SU-DHL-6 (cell line): ENCODE results near the gene RNASEH2C.
"Not testable (repeated sequence)": the region's sequence is repeated elsewhere in the genome, so short reads cannot be mapped to it uniquely, and the experiment has no call there.

ENCODE experiments used
- H2AFZ ChIP-seq: fragments of 200-600 bp; sonication (generic); 2 replicates; pipeline ENCODE4 v1.6.1; 2014; ENCODE audit warnings: low read depth, mild to moderate bottlenecking, moderate library complexity, mixed read lengths, antibody characterized with exemption, low read length; ENCODE audit not compliant: severe bottlenecking
- H3F3A ChIP-seq: fragments of 200-600 bp; shearing (Covaris generic); 2 replicates; pipeline ENCODE4 v1.6.0; 2016; ENCODE audit warnings: antibody characterized with exemption, mild to moderate bottlenecking; ENCODE audit not compliant: insufficient read depth
- H3K27ac ChIP-seq: fragments of 200-600 bp; sonication (generic); 2 replicates; pipeline ENCODE4 v1.5.1; 2016; ENCODE audit warnings: low read depth, mild to moderate bottlenecking, low read length, moderate library complexity, mixed read lengths
- H3K27me3 ChIP-seq: fragments of 200-600 bp; sonication (generic), shearing (Covaris generic); 2 replicates; pipeline ENCODE4 v1.6.0; 2014; ENCODE audit warnings: mild to moderate bottlenecking, low read length
- H3K36me3 ChIP-seq: fragments of 200-600 bp; sonication (generic); 2 replicates; pipeline ENCODE4 v1.6.1; 2014; ENCODE audit warnings: mild to moderate bottlenecking, low read length, mixed read lengths
- H3K4me2 ChIP-seq: fragments of 300-600, 200-600 bp; shearing (Covaris generic), sonication (generic); 2 replicates; pipeline ENCODE4 v1.6.0; 2014; ENCODE audit warnings: low read length, low read depth, mild to moderate bottlenecking; ENCODE audit not compliant: poor library complexity, severe bottlenecking
- H3K4me3 ChIP-seq: fragments of 200-600 bp; sonication (generic); 2 replicates; pipeline ENCODE4 v1.5.1; 2014; ENCODE audit warnings: antibody characterized with exemption, low read length, mild to moderate bottlenecking, mixed read lengths; ENCODE audit not compliant: insufficient read depth, poor library complexity, severe bottlenecking
- H3K79me2 ChIP-seq: fragments of 200-600 bp; sonication (generic); 2 replicates; pipeline ENCODE4 v1.6.1; 2014; ENCODE audit warnings: mild to moderate bottlenecking, low read length, moderate library complexity; ENCODE audit not compliant: insufficient read depth
- H3K9ac ChIP-seq: fragments of 200-600 bp; sonication (generic); 2 replicates; pipeline ENCODE4 v1.7.0; 2014; ENCODE audit warnings: mild to moderate bottlenecking, low read length
- H3K9me2 ChIP-seq: fragments of 200-600 bp; sonication (generic); replicated peaks from 2 replicates; pipeline ENCODE4 v1.6.1; 2014; ENCODE audit warnings: low read length; ENCODE audit not compliant: insufficient read depth
- H3K9me3 ChIP-seq: fragments of 200-600 bp; sonication (generic); 2 replicates; pipeline ENCODE4 v1.6.1; 2014; ENCODE audit warnings: low read length, mixed read lengths; ENCODE audit not compliant: insufficient read depth
- H4K20me1 ChIP-seq: fragments of 200-600 bp; sonication (generic); 2 replicates; pipeline ENCODE4 v1.6.1; 2014; ENCODE audit warnings: low read depth, mild to moderate bottlenecking, antibody characterized with exemption, low read length, moderate library complexity, mixed read lengths
- EZH2phosphoT487 ChIP-seq: fragments of 200-600 bp; sonication (generic), shearing (Covaris generic); conservative IDR thresholded peaks from 2 replicates; pipeline ENCODE4 v1.6.1; 2018; ENCODE audit warnings: mild to moderate bottlenecking, antibody characterized with exemption, low read length, moderate library complexity, mixed read lengths
- TF ChIP-seq, protein P1 (sequence below): fragments of 200-600 bp; sonication (generic); IDR thresholded peaks from one replicate; pipeline ENCODE4 v1.5.1; 2017; ENCODE audit warnings: antibody characterized with exemption, mild to moderate bottlenecking, low read length, moderate library complexity; ENCODE audit not compliant: insufficient read depth, poor library complexity, severe bottlenecking

The RNASEH2C gene

DNA sequence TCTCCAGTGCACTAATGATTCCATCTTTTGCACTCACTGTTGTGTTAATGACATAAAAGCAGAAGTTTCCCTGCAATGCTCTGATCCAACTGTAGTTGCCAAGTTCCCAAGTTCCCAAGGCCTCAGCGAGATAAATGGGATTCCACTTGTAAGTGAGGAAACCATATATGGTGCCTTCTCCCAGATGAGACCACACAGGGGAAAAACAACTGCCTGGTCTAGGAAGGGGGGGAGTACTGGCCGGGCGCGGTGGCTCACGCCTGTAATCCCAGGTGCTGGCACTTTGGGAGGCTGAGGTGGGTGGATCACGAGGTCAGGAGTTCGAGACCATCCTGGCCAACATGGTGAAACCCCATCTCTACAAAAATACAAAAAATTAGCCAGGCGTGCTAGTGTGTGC, 34.6 kb downstream of the RNASEH2C start:
- H2AFZ ChIP-seq: no peak overlapping the region
- no peak overlapping the region for H3K27ac ChIP-seq
- no peaks in the 10 kb centered on the region for H4K20me1 ChIP-seq
- no peak overlapping the region for H3K9ac ChIP-seq
- H3K4me2 ChIP-seq: no peak overlapping the region
- no peaks in the 10 kb centered on the region for H3K79me2 ChIP-seq
- TF ChIP-seq, protein P1, sequence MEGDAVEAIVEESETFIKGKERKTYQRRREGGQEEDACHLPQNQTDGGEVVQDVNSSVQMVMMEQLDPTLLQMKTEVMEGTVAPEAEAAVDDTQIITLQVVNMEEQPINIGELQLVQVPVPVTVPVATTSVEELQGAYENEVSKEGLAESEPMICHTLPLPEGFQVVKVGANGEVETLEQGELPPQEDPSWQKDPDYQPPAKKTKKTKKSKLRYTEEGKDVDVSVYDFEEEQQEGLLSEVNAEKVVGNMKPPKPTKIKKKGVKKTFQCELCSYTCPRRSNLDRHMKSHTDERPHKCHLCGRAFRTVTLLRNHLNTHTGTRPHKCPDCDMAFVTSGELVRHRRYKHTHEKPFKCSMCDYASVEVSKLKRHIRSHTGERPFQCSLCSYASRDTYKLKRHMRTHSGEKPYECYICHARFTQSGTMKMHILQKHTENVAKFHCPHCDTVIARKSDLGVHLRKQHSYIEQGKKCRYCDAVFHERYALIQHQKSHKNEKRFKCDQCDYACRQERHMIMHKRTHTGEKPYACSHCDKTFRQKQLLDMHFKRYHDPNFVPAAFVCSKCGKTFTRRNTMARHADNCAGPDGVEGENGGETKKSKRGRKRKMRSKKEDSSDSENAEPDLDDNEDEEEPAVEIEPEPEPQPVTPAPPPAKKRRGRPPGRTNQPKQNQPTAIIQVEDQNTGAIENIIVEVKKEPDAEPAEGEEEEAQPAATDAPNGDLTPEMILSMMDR: no peak
- no peak for TF ChIP-seq EZH2phosphoT487
- no peaks in the 10 kb centered on the region for H3K9me3 ChIP-seq
- H3K4me3 ChIP-seq: no peak overlapping the region
- H3F3A ChIP-seq: no peaks in the 10 kb centered on the region
- no peaks in the 10 kb centered on the region for H3K9me2 ChIP-seq
- H3K27me3 ChIP-seq: no peaks in the 10 kb centered on the region
- H3K36me3 ChIP-seq: no peaks in the 10 kb centered on the region

DNA sequence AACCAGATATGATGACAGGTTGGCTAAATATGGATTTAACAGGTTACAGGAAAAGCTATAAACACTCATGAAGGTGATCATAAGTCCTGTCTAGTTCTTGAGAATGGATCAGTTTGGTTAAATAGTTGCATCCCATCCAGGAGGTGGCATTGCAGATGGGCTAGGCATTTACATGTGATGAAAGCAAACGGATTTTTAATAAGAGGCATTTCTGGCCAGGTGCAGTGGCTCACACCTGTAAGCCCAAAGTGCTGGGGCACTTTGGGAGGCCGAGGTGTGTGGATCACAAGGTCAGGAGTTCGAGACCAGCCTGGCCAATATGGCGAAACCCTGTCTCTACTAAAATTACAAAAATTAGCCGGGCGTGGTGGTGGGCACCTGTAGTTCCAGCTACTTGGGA, 37.1 kb downstream of the RNASEH2C start:
- not testable (repeated sequence) for H3K27ac ChIP-seq, H3K9me3 ChIP-seq, H3K9me2 ChIP-seq, H3K36me3 ChIP-seq, H3K27me3 ChIP-seq, H3K4me3 ChIP-seq, H3K4me2 ChIP-seq, H3K9ac ChIP-seq, H3K79me2 ChIP-seq, H2AFZ ChIP-seq, H3F3A ChIP-seq, H4K20me1 ChIP-seq

DNA sequence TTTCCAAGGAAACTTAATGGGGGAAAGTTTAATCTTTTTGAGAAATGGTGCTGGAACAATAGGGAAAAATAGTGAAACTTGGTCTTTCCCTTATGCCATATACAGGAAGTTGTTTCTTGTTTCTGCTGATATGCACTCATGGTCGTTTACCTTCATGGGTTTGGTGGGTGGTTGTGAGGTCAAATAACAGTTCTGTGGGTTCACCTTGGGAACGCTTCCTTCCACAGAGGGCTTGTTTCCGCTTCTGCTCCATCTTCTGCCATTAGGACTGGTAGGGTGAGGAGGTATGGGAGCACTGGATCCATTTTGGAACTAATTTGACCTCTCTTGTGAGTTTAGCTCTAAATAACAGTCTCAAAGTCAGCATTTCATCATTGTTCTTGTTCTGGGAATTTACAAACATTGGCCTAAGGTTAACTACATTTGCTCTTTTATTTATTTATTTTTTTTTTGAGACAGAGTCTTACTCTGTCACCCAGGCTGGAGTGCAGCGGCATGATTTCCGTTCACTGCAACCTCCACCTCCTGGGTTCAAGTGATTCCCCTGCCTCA, 40.3 kb downstream of the RNASEH2C start:
- no peak overlapping the region for H2AFZ ChIP-seq
- H3K4me2 ChIP-seq: no peak overlapping the region
- no peaks in the 10 kb centered on the region for H3K79me2 ChIP-seq
- H4K20me1 ChIP-seq: no peaks in the 10 kb centered on the region
- H3F3A ChIP-seq: no peaks in the 10 kb centered on the region
- H3K36me3 ChIP-seq: no peaks in the 10 kb centered on the region
- no peak overlapping the region for H3K9ac ChIP-seq
- TF ChIP-seq EZH2phosphoT487: no peak
- TF ChIP-seq, protein P1: no peak
- H3K9me3 ChIP-seq: no peaks in the 10 kb centered on the region
- H3K27me3 ChIP-seq: no peaks in the 10 kb centered on the region
- H3K27ac ChIP-seq: no peak overlapping the region
- H3K4me3 ChIP-seq: no peak overlapping the region
- H3K9me2 ChIP-seq: no peaks in the 10 kb centered on the region

- H3K27ac ChIP-seq: no peak overlapping the region
- H4K20me1 ChIP-seq: no peaks in the 10 kb centered on the region
- H3K4me3 ChIP-seq: no peak overlapping the region
- H3K27me3 ChIP-seq: no peaks in the 10 kb centered on the region
- no peak for TF ChIP-seq EZH2phosphoT487
- TF ChIP-seq, protein P1: no peak
- H3F3A ChIP-seq: no peaks in the 10 kb centered on the region
- no peaks in the 10 kb centered on the region for H3K36me3 ChIP-seq
- H3K9me2 ChIP-seq: no peaks in the 10 kb centered on the region
- no peaks in the 10 kb centered on the region for H3K9me3 ChIP-seq
- no peak overlapping the region for H2AFZ ChIP-seq
- no peak overlapping the region for H3K9ac ChIP-seq
- H3K79me2 ChIP-seq: no peaks in the 10 kb centered on the region
- no peak overlapping the region for H3K4me2 ChIP-seq
Measured at GRCh38 chr11:65672982-65673381, 47.6 kb downstream of the RNASEH2C start.
